Fibroblast of skin of right quadriceps (primary cell): ENCODE data around the gene H1-8.
A peak's percentile ranks its signal among the peaks of the same experiment; 100 is the strongest.

ENCODE experiments used
- DNase-seq: peaks from one replicate; pipeline ENCODE4 v3.0.0-alpha.2; 2013

The H1-8 gene

DNA sequence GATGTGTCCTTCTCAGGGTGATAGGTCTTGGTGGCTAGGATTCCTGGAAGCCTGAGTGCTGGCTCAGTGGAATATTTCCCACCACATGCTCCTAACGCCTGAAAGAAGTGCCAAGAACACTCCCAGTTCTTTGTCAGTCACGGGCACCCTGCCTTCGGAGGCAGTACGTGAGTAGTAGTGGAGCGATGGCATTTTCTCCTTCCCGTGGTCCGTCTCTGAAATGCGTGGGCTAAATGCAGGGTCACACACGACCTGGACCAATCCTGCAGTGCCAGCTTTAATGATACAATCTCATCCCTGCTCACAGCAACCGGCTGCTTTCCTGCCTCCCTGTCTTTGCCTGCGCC lies 14.5 kb downstream of the H1-8 start:
- DNase-seq, result no peak

DNA sequence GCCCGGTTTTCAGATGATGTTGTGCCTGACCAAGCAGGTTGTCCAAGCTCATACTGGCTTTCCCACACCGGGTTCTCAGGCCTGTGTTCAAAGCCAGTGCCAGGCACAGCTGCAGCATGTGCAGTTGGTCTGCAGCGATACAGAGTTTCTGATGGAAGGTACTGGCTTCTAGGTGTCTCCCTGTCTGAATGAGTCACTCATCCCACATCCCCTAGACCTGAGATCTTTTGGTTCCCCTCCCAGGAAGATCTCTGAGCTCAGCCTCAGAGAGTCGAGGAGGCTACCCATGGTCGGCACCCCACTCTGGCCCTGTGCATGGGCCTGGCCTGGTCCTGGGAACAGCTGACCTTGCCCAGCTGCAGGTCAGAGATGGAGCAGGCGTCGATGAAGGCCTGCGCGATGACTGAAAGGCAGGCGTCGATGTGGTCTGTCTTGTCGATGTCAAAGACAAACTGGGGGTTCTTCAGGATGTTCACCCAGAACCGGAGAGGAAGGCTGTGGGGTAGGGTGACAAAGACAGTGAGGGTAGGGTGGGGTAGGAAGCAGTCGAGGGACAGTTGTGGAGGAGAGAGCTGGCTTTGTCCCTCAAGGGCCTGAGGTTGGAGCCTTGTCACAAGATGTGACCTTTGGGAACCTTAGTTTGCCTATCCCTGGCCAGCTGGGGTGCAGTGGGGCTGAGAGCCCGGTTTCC lies 15.3 kb downstream of the H1-8 start:
- DNase-seq, result no peak

DNA sequence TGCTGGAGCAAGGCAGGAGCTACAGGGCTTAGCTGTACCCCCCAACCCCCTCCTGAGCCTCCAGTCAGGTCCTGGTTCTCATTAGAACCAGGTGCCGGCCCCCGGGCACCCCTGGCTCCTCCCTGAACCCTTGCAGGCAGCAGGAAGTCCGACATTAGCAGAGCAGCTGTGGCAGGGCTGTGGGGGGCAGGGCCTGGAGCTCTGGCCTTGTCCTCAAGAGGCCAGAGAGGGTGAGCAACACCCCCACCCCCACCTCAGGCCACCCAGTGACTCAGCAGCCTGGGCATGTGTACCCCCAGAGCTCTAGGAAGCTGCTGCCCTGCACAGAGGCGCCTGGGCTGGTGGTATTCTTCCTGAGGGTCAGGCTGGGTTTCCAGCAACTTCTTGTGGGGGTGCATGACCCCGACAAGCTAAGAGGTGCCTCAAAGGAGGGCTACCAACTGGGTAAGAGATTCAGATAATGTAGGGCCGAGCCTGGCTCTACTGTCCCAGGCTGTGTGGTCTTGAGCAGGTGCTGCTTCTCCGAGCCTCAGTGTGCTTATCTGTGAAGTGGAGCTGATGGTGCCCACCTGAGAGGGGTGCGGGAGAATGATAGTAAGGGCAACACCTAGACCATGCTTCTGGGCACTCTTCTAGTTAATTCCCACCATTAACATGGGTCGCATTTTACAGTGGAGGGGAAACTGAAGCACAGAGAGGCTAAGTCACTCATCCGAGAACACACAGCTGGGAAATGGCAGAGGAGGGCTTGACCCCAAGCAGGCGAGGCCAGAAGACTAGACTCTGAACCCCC lies 16.0 kb downstream of the H1-8 start:
- peak; percentile 54 for DNase-seq

DNA sequence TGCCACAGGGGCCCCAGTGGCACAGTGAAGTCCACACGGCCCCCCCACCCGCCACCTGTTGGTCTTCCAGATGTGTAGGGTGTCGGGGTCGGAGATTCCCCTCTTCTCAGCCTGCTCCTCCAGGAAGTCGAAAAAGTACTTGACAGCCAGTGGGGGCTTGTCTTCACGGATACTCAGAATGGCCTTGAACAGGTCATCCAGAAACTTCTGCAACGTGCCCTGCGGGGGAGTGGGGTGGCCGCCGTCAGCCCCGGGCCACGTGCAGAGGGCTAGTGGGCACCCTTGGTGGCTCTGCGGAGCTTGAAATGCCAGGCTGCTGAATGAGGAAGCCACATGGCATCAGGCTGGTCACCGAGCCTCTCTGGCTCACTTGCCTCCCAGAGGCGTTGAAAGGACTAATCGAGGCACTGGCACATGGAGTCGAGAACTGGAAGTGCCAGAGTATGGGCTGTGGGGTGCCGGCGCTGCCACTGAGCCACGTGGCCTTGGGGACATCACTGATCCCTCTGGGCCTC lies 16.6 kb downstream of the H1-8 start:
- DNase-seq, result no peak

DNA sequence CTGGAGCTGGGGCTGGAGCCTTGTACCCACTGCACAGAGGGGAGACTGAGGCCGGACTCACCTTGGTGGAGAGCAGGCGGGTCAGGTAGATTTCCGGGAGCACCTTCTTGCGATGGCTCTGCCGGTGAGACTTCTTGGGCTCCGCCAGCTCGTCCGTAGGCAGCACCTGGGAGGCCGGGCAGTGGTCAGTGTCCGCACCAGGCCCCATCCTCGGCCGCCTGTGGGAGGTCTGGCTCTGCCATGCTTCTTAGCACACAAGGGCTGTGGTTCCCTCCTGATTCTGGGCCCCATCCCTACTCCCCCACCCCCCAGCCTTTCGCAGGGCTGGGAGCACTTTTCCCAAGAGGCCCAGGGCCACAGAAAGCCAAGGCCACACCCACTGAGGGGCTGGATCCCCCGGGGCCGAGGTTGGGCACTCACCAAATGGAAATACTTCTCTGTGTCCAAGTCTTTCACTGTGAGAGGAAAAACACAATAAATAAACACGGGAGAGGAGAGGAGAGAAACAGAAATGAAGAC lies 17.4 kb downstream of the H1-8 start:
- peak; percentile 63 for DNase-seq

DNA sequence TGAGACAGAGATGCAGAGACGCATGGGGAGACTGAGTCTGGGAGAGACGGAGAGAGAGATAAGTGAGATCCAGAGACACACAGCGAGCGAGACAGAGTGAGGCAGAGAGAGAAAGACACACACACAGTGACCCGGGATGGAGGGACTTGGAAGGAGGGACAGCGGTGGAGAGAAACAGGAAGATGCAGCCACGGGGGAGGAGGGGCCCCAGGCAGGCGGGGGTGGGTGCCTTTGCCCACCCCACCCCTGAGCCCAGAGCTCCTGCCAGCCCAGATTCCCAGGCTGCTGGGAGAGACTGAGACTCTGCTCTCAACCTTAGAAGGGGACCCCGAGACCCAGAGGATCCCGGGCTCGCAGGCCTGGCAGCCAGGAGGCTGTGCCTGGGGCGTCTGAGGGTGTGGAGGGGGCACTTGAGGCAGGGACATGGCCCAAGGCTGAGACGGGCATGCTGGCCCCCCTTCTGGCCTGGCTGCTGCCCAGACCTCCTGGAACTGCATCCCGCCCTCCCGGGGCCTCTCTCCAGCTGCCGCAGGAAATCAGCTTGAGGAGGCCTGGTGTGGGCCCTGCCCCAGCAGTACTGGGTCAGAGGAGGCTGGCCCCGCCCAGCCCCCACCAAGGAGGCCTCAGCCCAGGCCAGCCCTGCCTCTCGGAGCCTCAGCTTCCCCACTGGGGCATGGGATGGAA lies 18.1 kb downstream of the H1-8 start:
- DNase-seq, result peak; percentile 62

DNA sequence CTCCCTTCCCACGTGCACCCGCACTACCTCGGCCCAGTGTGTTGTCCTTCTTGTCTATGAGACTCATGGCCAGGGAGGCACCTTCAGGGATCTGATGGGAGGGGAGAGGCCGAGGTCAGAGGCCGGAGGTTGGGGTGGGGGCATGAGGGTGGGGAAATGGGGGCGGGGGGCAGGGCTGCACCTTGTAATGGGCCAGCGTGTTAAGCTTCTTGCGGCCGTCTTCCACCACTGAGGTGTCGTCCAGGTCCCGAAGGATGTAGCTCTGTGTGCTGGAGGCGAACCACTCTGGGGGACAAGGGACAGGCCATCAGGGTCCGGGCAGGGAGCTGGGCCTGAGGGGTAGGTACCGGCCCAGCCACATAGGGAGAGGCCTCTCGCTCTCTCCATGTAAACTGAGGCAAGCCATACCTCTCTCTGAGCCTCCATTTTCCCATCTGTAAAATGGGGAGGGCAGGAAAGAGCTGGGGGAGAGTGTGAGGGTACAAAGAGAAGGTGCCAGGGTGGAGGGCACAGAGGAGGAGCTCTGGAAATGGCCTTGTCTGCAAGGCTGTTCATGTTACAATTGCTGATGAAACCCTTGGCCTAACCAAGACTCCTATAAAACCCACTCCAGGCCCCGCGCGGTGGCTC lies 18.8 kb downstream of the H1-8 start:
- DNase-seq, result no peak

DNA sequence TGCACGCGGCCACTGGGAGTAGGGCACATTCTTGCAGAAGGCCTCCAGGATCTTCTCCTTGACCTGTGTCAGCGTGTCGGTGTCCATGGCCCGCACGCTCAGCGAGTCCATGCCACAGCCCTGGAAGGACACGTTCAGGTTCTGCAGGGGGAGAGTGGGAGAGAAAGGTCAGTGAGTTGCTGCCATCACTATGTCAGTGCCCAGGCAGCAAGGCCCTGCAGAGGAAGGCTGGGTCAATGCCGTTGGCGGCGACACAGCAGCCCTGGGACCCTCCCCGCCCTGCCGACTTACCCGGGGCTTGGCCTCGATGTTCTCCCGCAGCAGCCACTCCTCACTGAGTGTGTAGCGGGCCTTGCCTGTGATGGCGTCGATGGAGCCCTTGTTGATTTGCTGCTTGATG lies 19.8 kb downstream of the H1-8 start:
- no peak for DNase-seq

DNA sequence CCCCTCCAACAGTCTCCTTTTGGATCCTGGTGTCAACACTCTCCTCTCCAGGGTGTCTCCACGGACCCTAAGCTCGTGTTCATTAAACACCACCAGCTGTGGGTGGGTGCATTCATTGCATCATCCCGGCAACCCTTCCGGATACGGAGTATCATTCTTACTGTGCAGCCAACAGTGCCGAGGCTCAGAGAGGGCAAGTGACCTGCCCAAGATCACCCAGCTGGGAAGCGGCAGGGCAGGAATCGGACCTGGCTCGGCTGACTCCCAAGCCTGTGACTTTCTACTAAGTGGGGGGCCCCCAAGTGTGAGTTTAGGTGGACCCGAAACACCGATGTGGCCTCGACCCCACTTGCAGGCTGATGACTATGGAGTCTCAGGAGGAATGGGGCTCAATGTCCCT lies 20.4 kb downstream of the H1-8 start:
- no peak for DNase-seq

DNA sequence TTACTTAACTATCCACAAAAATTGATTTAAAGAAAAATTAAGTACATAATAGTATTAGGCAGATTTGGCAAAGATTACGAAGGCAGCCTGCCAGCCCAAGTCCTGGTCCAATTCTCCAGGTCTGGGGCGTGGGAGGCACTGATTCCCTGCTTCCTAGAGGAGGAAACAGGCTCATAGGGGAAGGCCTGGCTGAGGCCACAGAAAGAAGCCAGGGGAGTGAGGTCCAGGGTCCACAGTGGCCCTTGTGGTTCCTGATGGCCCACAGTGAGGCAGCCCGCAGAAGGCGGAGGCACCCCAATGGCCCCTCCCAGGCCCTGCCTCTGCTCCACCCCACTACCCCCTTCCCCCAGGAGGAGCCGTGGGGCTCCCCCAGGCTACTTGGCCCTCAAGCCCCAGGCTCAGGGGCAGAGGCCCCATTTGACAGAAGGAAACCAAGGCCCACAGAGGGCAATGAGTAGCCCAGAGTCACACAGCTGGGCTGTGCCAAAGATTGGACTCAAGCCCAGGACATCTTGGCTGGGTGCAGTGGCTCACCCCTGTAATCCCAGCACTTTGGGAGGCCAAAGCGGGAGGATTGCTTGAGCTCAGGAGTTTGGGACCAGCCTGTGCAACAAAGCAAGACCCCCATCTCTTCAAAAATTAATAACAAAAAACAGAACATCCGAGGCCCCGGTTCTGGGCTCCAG lies 21.0 kb downstream of the H1-8 start:
- no peak for DNase-seq

DNA sequence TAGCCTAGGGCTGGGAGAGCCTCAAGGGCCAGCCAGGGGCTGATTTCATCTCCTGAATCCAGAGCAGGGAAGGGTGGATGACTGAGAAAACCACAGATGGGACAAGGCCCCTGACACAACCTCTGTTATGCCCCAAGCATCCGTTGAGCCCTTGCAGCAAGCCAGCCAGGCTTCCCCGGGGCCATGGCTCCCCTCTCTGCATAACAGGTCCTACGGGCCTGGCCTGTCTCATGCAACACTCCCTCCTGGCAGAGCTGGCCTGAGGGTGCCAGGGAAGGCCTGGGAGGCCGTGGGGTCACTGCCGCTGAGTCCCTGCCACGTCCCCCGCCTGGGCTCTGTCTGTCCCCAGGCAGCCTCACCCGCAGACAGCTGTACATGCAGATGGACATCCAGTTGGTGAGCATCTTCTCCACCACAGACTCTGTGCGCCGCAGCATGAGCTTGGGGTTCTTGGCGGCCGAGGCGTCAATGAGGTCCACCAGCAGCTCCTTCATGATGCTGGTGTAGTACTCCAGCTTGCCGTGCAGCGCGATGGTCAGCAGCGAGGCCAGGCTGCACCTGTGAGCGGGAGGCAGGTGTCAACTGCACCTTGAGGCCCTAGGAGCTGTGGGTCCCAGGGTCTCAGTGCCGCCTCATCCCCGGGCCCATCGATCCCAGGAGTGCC lies 22.1 kb downstream of the H1-8 start:
- no peak for DNase-seq

DNA sequence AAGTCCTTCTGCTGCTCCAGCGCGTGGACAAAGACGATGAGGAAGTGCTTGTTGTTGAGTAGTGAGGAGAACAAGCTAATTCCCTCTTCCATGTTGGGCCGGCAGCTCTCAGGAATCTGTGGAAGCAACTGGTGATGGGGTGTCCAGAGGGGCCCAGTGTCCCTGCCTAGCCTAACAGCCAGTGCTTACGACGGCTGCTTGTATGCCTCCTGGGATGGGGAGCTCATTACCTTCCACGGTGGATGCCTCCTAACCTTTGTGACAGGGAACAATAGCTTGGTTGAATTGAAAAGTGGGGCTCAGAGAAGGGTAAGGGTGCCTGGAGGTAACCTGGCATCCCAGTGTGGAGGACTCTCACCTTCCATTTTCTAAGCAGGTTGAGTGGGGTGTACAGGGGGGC lies 22.9 kb downstream of the H1-8 start:
- DNase-seq, result no peak

DNA sequence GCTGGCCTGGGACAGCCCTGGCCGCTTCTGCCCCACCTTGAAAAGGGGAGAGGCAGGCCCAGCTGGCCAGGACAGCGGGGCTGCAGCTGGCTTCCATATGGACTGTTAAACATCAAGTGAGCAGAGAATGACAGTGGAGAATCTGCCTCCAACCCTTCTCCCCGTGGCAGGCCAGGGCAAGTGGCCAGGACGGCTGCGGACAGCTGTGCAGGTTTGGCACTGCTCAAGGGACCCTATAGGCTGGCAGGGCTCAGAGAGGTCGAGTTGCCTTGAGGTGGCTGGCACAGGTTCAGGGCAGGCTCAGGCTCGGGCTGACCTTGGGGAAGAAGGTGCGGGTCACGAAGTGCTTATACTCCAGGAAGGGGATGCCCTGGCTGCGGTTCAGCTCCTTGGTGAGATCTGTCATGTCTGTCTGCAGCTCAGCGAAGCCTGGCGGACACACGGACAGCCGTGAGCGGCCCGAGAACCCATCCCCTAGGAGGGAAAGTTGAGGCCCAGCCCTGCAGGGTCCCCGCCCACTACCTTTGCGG lies 24.3 kb downstream of the H1-8 start:
- DNase-seq, result no peak

DNA sequence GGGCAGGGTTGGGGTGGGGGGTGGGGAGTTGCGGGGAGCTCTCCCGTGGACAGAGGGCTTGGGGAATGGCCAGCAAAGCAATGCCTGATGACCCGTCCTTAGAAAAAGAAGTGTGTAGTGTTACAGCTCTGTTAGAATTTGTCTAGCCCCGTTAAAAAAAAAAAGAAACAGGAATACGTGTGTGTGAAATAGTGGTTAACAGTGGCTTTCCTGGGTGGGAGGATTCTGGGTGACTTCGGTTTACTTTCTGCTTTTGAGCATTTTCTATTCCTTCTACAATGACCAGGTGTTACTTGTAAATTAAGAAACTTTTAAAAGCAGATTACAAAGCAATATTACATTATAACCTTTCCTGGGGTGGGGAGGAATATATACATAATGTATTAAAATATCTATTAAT lies 25.0 kb downstream of the H1-8 start:
- DNase-seq, result no peak

DNA sequence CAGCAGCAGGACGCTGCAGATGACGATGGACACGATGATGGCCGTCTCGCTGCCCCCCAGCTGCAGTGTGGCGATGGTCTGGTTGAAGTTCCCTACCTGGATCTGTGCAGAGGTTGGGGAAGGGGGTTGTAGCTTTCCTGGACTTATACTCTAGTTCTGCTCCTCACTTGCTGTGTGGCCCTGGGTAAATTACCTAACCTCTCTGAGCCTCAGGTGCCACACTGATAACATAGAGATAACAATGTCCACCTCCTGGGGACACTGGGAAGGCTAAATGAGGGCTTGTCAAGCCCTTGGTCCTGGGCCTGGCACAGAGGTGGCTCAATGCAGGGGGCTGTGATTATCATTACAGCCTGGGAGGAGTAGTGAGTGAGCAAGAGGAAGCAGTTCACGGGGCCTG lies 26.9 kb downstream of the H1-8 start:
- DNase-seq, result no peak

DNA sequence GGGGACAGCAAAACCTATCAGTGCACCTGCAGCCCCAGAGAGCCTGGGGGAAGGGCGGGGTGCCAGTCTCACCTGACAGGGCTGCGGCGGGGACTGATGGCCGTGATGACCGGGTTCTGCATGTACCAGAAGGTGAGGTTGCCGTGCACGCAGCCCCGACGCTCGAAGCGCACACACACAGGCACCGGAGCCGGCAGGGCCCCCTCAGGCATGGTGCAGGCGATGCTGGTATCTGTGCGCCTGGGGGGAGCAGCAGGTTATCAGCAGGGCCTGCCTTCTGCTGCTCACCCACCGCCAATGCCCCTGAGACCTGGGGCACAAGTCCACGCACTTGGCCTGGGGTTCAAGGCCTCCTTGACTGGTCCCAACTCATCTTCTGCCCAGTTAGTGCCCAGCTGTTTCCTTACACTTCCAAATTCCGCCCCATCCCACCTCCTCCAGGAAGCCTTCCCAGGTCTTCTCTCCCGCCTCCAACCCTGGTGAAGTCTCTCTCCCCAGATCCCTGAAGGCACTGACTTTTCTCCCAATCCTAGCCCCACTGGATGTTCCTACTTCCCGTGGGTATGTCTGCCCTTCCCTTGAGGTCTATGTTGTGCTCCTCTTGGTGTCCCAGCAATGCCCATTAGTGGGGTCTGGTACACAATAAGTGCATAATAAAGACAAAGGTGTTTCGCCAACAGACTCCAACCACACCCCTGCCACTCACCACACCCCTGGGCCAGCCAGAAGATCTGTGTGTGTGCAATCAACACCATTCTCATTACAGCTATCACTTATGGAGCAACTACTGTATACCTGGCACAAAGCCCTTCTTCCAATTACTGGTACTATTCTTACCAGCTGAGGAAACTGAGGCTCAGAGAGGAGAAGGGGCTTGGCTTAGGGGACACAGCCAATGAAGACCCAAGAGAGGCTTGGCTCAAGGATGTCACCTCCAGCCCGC lies 28.9 kb downstream of the H1-8 start:
- no peak for DNase-seq

DNA sequence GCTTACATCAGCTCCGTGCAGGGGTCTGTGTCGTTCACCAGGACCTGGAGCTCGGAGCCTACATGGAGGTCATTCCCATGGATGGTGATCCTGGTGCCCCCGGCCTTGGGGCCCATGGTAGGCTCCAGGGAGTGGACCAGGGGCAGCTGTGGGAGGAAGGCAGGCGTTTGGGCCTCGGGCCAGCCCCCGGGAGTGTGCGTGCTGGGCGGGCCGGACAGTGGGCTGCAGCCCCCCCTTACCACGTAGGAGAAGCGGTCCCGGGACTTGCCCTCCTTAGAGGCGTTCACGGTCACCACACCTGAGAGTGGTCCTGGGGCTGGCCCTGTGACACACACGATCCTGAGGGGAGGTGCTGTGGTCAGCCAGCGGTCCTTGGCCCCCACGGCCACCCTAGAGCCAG lies 29.6 kb downstream of the H1-8 start:
- no peak for DNase-seq

DNA sequence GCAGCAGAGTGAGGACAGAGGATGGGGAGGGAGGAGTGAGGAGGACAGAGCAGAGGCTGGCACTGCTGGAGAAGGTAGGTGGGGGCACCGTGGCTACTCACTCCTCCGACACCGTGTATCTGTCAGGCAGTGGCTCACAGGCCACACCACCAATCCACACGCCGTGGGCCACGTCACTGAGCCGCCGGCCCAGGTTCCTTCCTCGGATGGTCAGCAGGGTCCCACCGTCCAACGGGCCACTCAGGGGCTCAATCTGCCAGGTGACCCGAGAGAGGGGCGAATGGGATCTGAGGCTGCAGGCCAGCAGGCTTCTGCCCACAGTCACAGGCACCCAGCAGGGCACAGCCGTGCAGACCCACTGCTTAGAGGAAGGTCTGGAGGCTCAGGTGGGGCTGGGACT lies 30.5 kb downstream of the H1-8 start:
- DNase-seq, result no peak

DNA sequence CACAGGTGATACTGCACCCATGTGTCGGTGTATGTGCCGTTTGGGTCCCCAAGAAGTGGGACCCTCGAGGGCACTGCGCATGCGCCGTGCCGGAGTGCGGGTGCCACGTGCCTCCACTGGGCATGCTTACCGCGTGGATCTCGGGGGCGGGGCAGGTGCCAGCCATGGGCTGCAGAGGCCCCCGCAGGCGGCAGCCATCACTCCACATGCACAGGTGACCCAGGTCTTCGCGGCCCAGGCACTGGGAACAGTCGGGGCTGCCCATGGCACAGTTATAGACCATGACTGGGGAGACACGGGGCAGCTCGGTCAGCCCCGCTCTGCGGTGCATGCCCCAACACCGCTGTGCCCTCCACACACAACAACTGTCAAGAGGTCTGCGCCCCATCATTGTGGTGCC lies 31.2 kb downstream of the H1-8 start:
- DNase-seq, result no peak

DNA sequence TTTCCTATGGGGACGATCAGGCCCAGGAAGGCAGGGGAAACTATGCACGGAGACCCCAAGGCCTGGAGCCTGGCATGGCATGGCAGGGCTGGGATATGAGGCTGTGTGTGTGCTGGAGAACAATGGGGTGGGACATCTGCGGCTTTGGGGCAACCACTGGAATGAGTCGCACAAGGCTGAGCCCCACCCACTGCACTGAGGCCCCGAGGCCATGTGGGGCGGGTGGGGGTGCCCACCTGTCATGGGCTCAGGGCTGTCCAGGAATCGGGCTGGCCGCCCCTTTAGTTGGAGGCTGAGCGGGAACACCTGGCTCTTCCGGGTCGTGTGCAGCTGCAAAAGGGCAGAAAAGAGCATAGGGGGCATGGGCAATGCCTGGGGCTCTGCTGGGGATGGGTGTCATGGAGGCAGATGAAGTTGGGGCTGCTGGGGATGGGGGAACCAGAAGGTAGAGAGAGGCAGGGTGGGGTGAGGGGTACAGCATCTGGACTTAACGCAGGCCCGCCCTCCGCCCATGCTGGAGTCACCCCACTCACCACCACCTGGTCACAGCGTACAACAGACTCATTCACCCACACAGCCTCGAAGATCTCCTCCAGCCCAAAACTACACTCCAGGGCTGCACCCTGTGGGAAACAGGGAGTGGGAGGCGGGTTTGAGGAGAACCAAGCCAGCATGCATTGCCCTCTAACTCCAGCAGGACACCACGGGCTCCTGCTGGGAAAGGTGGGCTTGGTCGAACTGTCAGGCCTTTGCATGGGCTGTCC lies 32.4 kb downstream of the H1-8 start:
- no peak for DNase-seq
